ENCODE results near the gene GABRB1.

DNA sequence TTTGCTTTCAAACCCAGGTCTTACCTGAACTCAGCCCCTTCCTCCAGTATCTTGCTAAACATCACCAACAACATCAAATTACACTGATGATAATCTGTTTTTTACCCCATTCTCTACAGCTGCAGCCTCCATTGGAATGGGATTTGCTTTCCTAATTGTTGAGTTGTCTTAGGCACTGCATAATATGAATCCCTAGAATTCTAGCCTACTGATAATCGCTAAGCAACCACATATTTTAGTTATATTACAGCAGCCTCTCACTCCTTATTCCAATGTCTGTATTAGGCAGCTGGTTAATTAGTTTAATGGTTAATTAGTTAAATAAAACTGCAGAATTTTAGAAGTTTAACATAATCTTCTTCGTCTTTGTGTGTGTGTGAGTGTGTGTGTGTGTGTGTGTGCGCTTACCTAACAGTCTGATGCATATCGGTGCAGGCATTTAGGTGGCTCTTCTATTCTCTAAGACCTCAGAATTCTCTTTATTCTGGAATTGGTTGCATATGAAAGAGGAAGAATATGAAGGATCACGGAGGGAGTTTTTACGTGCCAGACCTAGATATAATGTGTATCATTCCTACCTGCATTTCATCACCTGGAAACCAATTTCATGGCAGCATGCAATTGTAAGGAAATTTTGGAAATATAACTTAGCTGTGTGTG lies 437.5 kb downstream of the GABRB1 start:
- TF ChIP-seq, protein P1, sequence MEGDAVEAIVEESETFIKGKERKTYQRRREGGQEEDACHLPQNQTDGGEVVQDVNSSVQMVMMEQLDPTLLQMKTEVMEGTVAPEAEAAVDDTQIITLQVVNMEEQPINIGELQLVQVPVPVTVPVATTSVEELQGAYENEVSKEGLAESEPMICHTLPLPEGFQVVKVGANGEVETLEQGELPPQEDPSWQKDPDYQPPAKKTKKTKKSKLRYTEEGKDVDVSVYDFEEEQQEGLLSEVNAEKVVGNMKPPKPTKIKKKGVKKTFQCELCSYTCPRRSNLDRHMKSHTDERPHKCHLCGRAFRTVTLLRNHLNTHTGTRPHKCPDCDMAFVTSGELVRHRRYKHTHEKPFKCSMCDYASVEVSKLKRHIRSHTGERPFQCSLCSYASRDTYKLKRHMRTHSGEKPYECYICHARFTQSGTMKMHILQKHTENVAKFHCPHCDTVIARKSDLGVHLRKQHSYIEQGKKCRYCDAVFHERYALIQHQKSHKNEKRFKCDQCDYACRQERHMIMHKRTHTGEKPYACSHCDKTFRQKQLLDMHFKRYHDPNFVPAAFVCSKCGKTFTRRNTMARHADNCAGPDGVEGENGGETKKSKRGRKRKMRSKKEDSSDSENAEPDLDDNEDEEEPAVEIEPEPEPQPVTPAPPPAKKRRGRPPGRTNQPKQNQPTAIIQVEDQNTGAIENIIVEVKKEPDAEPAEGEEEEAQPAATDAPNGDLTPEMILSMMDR (conservative IDR thresholded peaks at IDR 0.05; ENCODE audit: low read depth in 2 of 2): no peak
- TF ChIP-seq EZH2 (IDR thresholded peaks at IDR 0.05; ENCODE audit: low read depth, unreplicated experiment): no peak
- no peak for TF ChIP-seq CREB1 (CRISPR knock-in tag; IDR thresholded peaks at IDR 0.05; ENCODE audit: low read depth)
- no peak for TF ChIP-seq POLR2AphosphoS5 (IDR thresholded peaks at IDR 0.05; ENCODE audit: low read depth)
- TF ChIP-seq, protein P2, sequence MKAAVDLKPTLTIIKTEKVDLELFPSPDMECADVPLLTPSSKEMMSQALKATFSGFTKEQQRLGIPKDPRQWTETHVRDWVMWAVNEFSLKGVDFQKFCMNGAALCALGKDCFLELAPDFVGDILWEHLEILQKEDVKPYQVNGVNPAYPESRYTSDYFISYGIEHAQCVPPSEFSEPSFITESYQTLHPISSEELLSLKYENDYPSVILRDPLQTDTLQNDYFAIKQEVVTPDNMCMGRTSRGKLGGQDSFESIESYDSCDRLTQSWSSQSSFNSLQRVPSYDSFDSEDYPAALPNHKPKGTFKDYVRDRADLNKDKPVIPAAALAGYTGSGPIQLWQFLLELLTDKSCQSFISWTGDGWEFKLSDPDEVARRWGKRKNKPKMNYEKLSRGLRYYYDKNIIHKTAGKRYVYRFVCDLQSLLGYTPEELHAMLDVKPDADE (IDR thresholded peaks at IDR 0.05): no peak
- no peak for TF ChIP-seq EZH2phosphoT487 (IDR thresholded peaks at IDR 0.05; ENCODE audit: unreplicated experiment)
- TF ChIP-seq, protein P3, sequence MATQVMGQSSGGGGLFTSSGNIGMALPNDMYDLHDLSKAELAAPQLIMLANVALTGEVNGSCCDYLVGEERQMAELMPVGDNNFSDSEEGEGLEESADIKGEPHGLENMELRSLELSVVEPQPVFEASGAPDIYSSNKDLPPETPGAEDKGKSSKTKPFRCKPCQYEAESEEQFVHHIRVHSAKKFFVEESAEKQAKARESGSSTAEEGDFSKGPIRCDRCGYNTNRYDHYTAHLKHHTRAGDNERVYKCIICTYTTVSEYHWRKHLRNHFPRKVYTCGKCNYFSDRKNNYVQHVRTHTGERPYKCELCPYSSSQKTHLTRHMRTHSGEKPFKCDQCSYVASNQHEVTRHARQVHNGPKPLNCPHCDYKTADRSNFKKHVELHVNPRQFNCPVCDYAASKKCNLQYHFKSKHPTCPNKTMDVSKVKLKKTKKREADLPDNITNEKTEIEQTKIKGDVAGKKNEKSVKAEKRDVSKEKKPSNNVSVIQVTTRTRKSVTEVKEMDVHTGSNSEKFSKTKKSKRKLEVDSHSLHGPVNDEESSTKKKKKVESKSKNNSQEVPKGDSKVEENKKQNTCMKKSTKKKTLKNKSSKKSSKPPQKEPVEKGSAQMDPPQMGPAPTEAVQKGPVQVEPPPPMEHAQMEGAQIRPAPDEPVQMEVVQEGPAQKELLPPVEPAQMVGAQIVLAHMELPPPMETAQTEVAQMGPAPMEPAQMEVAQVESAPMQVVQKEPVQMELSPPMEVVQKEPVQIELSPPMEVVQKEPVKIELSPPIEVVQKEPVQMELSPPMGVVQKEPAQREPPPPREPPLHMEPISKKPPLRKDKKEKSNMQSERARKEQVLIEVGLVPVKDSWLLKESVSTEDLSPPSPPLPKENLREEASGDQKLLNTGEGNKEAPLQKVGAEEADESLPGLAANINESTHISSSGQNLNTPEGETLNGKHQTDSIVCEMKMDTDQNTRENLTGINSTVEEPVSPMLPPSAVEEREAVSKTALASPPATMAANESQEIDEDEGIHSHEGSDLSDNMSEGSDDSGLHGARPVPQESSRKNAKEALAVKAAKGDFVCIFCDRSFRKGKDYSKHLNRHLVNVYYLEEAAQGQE (IDR thresholded peaks at IDR 0.05; ENCODE audit: unreplicated experiment): no peak
- no peak for TF ChIP-seq STAT1 (IDR thresholded peaks at IDR 0.05; ENCODE audit: unreplicated experiment)
- no peak for TF ChIP-seq ZNF114 (CRISPR knock-in tag; IDR thresholded peaks at IDR 0.05)
- TF ChIP-seq JUNB (IDR thresholded peaks at IDR 0.05; ENCODE audit: unreplicated experiment): no peak

Data from GM23338 (cell line).